Upper lobe of left lung (tissue), 4 donors: ENCODE measurements around the gene NCCRP1.
"Not testable (repeated sequence)": the region's sequence is repeated elsewhere in the genome, so short reads cannot be mapped to it uniquely, and the experiment has no call there.

ENCODE experiments used
- CTCF ChIP-seq, 6 experiments: fragments of 450-650 bp in 4 of 6; fragments of 200-600 bp in 2 of 6; sonication (generic) in 2 of 6; IDR thresholded peaks; one replicate each; pipeline ENCODE4 v1.5.1; 2016 to 2019; ENCODE audit warnings: antibody characterized with exemption in 6 of 6
- EP300 ChIP-seq, 4 donors: sonication (generic); formaldehyde crosslinking; IDR thresholded peaks; one replicate each; pipeline ENCODE4 v1.5.1; 2017; ENCODE audit warnings: antibody characterized with exemption in 4 of 4, control low read depth in 2 of 4
- POLR2A ChIP-seq, 4 donors: fragments of 450-650 bp; IDR thresholded peaks; one replicate each; pipeline ENCODE4 v1.5.1; 2016 to 2017; ENCODE audit warnings: antibody characterized with exemption in 4 of 4, mild to moderate bottlenecking in 2 of 4
- POLR2AphosphoS5 ChIP-seq, 2 donors: sonication (generic); formaldehyde crosslinking; IDR thresholded peaks; one replicate each; pipeline ENCODE4 v1.5.1; 2017; ENCODE audit warnings: antibody characterized with exemption in 2 of 2

- not testable (repeated sequence) for TF ChIP-seq EP300, CTCF, POLR2A, POLR2AphosphoS5 (IDR thresholded peaks at IDR 0.05)
Measured at GRCh38 chr19:39219108-39219507, 22.3 kb downstream of the NCCRP1 start.
